GM18870 (cell line): ENCODE measurements around the gene TRIO.
A peak's percentile ranks its signal among the peaks of the same experiment; 100 is the strongest.
"Not testable (repeated sequence)": the region's sequence is repeated elsewhere in the genome, so short reads cannot be mapped to it uniquely, and the experiment has no call there.

ENCODE experiments used
- ATAC-seq: cut with Tn5 transposase; IDR thresholded peaks from one replicate; pipeline ENCODE4 v1.9.1; 2021; ENCODE audit warnings: moderate library complexity; ENCODE audit not compliant: unreplicated experiment

Gene TRIO

GRCh38 chr5:14204785-14205321, 61.7 kb downstream of the TRIO start:
- no peak for ATAC-seq

GRCh38 chr5:14206028-14206725, 63.0 kb downstream of the TRIO start:
- no peak for ATAC-seq

- ATAC-seq = not testable (repeated sequence)
Measured at GRCh38 chr5:14207428-14207827, 64.3 kb downstream of the TRIO start.

GRCh38 chr5:14208071-14209021, 65.2 kb downstream of the TRIO start:
- ATAC-seq = peak; percentile 61

- no peak for ATAC-seq
Measured at GRCh38 chr5:14209222-14209822, 66.2 kb downstream of the TRIO start.

- no peak for ATAC-seq
Measured at GRCh38 chr5:14209836-14210235, 66.7 kb downstream of the TRIO start.

GRCh38 chr5:14210729-14211128, 67.6 kb downstream of the TRIO start:
- ATAC-seq = no peak

GRCh38 chr5:14211818-14212803, 69.0 kb downstream of the TRIO start:
- ATAC-seq = peak; percentile 33

GRCh38 chr5:14212838-14213237, 69.7 kb downstream of the TRIO start:
- ATAC-seq = peak; percentile 30

- no peak for ATAC-seq
Measured at GRCh38 chr5:14213253-14213652, 70.1 kb downstream of the TRIO start.

GRCh38 chr5:14213813-14214585, 70.9 kb downstream of the TRIO start:
- ATAC-seq = peak; percentile 29

GRCh38 chr5:14215901-14216300, 72.8 kb downstream of the TRIO start:
- ATAC-seq = no peak

- ATAC-seq = no peak
Measured at GRCh38 chr5:14216372-14216771, 73.2 kb downstream of the TRIO start.

- no peak for ATAC-seq
Measured at GRCh38 chr5:14216902-14217301, 73.8 kb downstream of the TRIO start.

- ATAC-seq = no peak
Measured at GRCh38 chr5:14217587-14217986, 74.4 kb downstream of the TRIO start.

- ATAC-seq = no peak
Measured at GRCh38 chr5:14218011-14218410, 74.9 kb downstream of the TRIO start.

- ATAC-seq = no peak
Measured at GRCh38 chr5:14218480-14218879, 75.3 kb downstream of the TRIO start.

- ATAC-seq = no peak
Measured at GRCh38 chr5:14218897-14219573, 75.9 kb downstream of the TRIO start.
